ENCODE data around the gene GLI3. TPM values are rescaled to one million over a fixed set of nuclear protein-coding genes. Genes with fewer than 3 reads are reported as not detected.

Gene GLI3
- total RNA-seq, 1 donor from 2014 or later: 1.0 TPM

- DNase-seq: no peak
These were observed 68.5 kb downstream of the GLI3 start for GRCh38 chr7:42168512-42168911.

GRCh38 chr7:42167631-42168236 is 69.3 kb downstream of the GLI3 start:
- no peak for DNase-seq

- DNase-seq: no peak
These were observed 69.8 kb downstream of the GLI3 start for GRCh38 chr7:42167206-42167605.

GRCh38 chr7:42164881-42165428 is 72.1 kb downstream of the GLI3 start:
- no peak for DNase-seq

- no peak for DNase-seq
These were observed 74.3 kb downstream of the GLI3 start for GRCh38 chr7:42162560-42163325.

GRCh38 chr7:42161719-42162118 is 75.3 kb downstream of the GLI3 start:
- no peak for DNase-seq

- DNase-seq: no peak
These were observed 75.9 kb downstream of the GLI3 start for GRCh38 chr7:42161110-42161509.

- DNase-seq: no peak
These were observed 77.9 kb downstream of the GLI3 start for GRCh38 chr7:42159130-42159529.

- no peak for DNase-seq
These were observed 79.9 kb downstream of the GLI3 start for GRCh38 chr7:42156967-42157721.

- no peak for DNase-seq
These were observed 80.6 kb downstream of the GLI3 start for GRCh38 chr7:42156291-42156865.

- DNase-seq: no peak
These were observed 81.3 kb downstream of the GLI3 start for GRCh38 chr7:42155584-42156290.

- no peak for DNase-seq
These were observed 82.8 kb downstream of the GLI3 start for GRCh38 chr7:42154173-42154572.

GRCh38 chr7:42152329-42153205 is 84.4 kb downstream of the GLI3 start:
- no peak for DNase-seq

- no peak for DNase-seq
These were observed 85.7 kb downstream of the GLI3 start for GRCh38 chr7:42151309-42151708.

GRCh38 chr7:42145539-42145938 is 91.5 kb downstream of the GLI3 start:
- no peak for DNase-seq

- peak; percentile 37 for DNase-seq
These were observed 92.4 kb downstream of the GLI3 start for GRCh38 chr7:42144604-42145003.

- peak; percentile 26 for DNase-seq
These were observed 93.1 kb downstream of the GLI3 start for GRCh38 chr7:42143711-42144600.

GRCh38 chr7:42142089-42142488 is 94.9 kb downstream of the GLI3 start:
- DNase-seq: no peak

GRCh38 chr7:42139751-42140150 is 97.3 kb downstream of the GLI3 start:
- no peak for DNase-seq

- DNase-seq: peak; percentile 15
These were observed 98.3 kb downstream of the GLI3 start for GRCh38 chr7:42138691-42139090.

Measured in dermis blood vessel endothelial cell (primary cell).